22Rv1 (cell line): ENCODE results near the gene WNT1.

Experiments used
- CTCF ChIP-seq: fragments of 450-650 bp; IDR thresholded peaks from 2 replicates; pipeline ENCODE4 v1.5.1; 2017; ENCODE audit warnings: mild to moderate bottlenecking
- ZFX ChIP-seq: fragments of 450-650 bp; IDR thresholded peaks from 2 replicates; pipeline ENCODE4 v1.6.1; 2017; ENCODE audit warnings: antibody characterized with exemption, borderline replicate concordance

- TF ChIP-seq CTCF, result no peak
- TF ChIP-seq ZFX, result no peak
Measured at GRCh38 chr12:48970702-48971334, 7.3 kb upstream of the WNT1 start.
